Tibial artery (tissue), 4 donors: ENCODE data around the gene PML.

ENCODE experiments used
- DNase-seq, 2 donors: peaks; one replicate each; pipeline ENCODE4 v3.0.0-alpha.2; 2019
- H3K27ac ChIP-seq, 2 donors: fragments of 200-600 bp; sonication (generic) in 1 of 2; 1 replicate in 1 of 2; 2 replicates in 1 of 2; pipeline ENCODE4 v1.5.1; 2018 to 2019; ENCODE audit warnings: mild to moderate bottlenecking in 1 of 2
- H3K27me3 ChIP-seq, 2 donors: fragments of 200-600 bp; sonication (generic) in 1 of 2; one replicate each; pipeline versions ENCODE4 v1.5.1 to v1.6.0; 2016 to 2019
- H3K36me3 ChIP-seq, 3 donors: fragments of 200-600 bp; sonication (generic) in 2 of 3; one replicate each; pipeline ENCODE4 v1.5.1; 2016 to 2019; ENCODE audit warnings: mild to moderate bottlenecking in 2 of 3
- H3K4me1 ChIP-seq, 4 donors: fragments of 200-600 bp; sonication (generic) in 2 of 4; 1 replicate in 3 of 4; 2 replicates in 1 of 4; pipeline ENCODE4 v1.5.1; 2016 to 2019
- H3K4me3 ChIP-seq, 2 donors: fragments of 200-600 bp; sonication (generic) in 1 of 2; 1 replicate in 1 of 2; 2 replicates in 1 of 2; pipeline ENCODE4 v1.5.1; 2018 to 2019; ENCODE audit warnings: mild to moderate bottlenecking in 2 of 2
- H3K9me3 ChIP-seq, 3 donors: fragments of 200-600 bp; sonication (generic) in 1 of 3; one replicate each; pipeline ENCODE4 v1.5.1; 2016 to 2019
- CTCF ChIP-seq, 2 experiments: fragments of 200-600 bp in 1 of 2; fragments of 450-650 bp in 1 of 2; IDR thresholded peaks; one replicate each; pipeline ENCODE4 v1.5.1; 2017 to 2019; ENCODE audit warnings: antibody characterized with exemption in 2 of 2, mild to moderate bottlenecking in 1 of 2, moderate library complexity in 1 of 2
- intact Hi-C: fragments of 100-400 bp; cut with DNase I; formaldehyde crosslinking; loops from one replicate; pipeline ENCODE4 v1.15.0; 2023; ENCODE audit warnings: low total_unique reads

PML gene

DNA sequence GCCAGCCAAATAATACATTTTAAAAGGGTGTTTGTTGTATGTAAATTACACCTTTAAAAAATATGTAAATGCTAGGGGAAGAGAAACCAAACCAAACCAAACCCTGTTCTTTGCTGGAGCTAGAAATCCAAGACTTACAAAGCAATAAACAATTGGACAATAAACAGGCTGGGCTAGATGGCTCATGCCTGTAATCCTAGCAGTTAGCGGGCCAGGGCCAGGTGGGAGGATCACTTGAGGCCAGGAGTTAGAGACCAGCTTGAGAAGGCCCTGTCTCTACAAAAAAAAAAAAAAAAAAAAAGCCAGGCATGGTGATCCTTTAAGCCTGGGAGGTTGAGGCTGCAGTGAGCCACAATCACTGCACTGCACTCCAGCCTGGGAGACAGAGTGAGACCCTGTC, 14.9 kb upstream of the PML start:
- no peak for DNase-seq
- Histone ChIP-seq H3K27ac (no peak overlapping the region), H3K36me3 (peaks cover 0 to 2% (median 0%) of the 10 kb centered on the region in 3 donors), H3K9me3 (no peaks in the 10 kb centered on the region), H3K27me3 (no peaks in the 10 kb centered on the region), H3K4me3 (no peak overlapping the region), H3K4me1 (peaks cover 3 to 38% (median 34%) of the 10 kb centered on the region in 4 donors)
- no peak for TF ChIP-seq CTCF (IDR thresholded peaks at IDR 0.05)
- intact Hi-C loops = loop anchor here (5.0 to 10.0 kb wide), 2 partner anchors 145 to 343 kb away; no protein-coding TSS in a partner anchor

DNA sequence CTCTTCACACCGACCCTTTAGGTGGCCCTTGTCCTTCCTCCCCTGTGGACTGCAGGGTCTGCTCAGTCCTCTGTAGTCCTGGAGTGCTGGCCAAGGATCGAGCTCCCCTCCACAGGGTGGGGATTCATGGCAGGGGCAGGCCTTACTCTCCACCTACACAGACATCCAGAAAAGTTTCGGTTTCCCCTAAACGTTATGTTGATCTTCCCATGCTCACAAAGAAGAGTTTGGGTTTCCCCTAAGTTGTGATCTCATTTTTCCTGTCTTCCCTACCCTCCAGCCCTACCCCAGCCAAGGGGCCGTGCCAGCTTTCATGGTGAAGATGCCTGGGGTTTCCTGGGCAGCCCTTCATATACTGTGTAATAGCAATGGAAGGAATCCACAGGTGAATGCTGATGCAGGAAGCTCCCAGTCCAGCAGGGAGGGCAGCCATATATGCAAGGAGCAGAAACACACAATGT, 12.7 kb upstream of the PML start:
- peaks cover 3 to 42% (median 39%) of the 10 kb centered on the region in 4 donors for H3K4me1 ChIP-seq
- no peak overlapping the region for H3K4me3 ChIP-seq
- intact Hi-C loops = loop anchor here (5.0 kb wide), 1 partner anchor 341 kb away; no protein-coding TSS in a partner anchor
- no peak for TF ChIP-seq CTCF (IDR thresholded peaks at IDR 0.05)
- H3K36me3 ChIP-seq = peaks cover 0 to 22% (median 9%) of the 10 kb centered on the region in 3 donors
- no peaks in the 10 kb centered on the region for H3K9me3 ChIP-seq
- DNase-seq = no peak
- H3K27me3 ChIP-seq = no peaks in the 10 kb centered on the region
- H3K27ac ChIP-seq = peak overlapping the region; percentile 82 to 85

DNA sequence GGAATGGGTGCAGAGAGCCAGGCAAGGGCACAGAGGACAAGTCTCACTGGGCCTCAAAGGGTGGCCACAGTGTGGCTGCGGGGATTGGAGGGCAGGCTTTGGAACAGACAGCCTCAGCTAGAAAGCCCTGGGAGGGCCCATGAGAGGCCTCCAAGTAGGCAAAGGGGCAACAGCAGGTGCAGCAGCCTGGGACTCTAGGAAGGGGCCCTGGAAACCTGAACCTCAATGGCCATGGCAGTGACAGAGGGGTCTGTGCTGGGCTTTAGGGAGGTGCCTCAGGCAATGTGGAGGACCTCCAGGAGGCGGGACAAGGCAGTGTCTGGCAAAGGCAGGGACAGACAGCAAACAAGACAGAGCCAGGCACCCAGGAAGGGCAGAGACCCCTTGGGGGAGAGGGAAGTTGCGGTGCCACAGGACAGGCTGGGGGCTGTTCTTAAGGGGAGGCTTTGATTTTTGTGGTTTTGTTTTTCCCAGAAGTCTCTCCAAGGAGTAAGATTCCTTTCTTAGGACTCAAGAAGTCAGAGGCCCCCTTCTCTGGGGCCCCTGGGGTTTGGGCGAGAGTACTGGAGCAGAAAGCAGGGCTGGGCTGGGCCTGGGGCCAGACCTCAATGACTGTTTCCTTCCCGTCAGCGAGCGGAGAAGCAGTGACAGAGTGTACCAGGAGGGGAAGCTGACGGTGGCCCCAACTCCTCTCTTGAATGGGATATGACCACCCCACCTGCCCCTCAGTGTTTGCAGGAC, 12.1 kb upstream of the PML start:
- Histone ChIP-seq H3K27me3 (no peaks in the 10 kb centered on the region), H3K36me3 (peaks cover 0 to 28% (median 9%) of the 10 kb centered on the region in 3 donors), H3K4me3 (peak overlapping the region in 1 of 2 donors; percentile 19), H3K27ac (peak overlapping the region; percentile 82 to 85), H3K9me3 (no peaks in the 10 kb centered on the region), H3K4me1 (peaks cover 3 to 47% (median 39%) of the 10 kb centered on the region in 4 donors)
- DNase-seq = peak; percentile 86 to 91
- peak in 1 of 2 experiments; percentile 8 for TF ChIP-seq CTCF (IDR thresholded peaks at IDR 0.05)
- intact Hi-C loops = loop anchor here (5.0 kb wide), 1 partner anchor 340 kb away; no protein-coding TSS in a partner anchor

- Histone ChIP-seq H3K4me3 (peak overlapping the region in 1 of 2 donors; percentile 19), H3K27me3 (no peaks in the 10 kb centered on the region), H3K4me1 (peaks cover 3 to 54% (median 39%) of the 10 kb centered on the region in 4 donors), H3K36me3 (peaks cover 0 to 37% (median 13%) of the 10 kb centered on the region in 3 donors), H3K27ac (peak overlapping the region; percentile 82 to 85), H3K9me3 (no peaks in the 10 kb centered on the region)
- peak in 1 of 2 donors; percentile 78 for DNase-seq
- TF ChIP-seq CTCF (IDR thresholded peaks at IDR 0.05) = no peak
- intact Hi-C loops = loop anchor here (5.0 kb wide), 1 partner anchor 339 kb away; no protein-coding TSS in a partner anchor
Observed at GRCh38 chr15:73983211-73983727, 11.2 kb upstream of the PML start.

DNA sequence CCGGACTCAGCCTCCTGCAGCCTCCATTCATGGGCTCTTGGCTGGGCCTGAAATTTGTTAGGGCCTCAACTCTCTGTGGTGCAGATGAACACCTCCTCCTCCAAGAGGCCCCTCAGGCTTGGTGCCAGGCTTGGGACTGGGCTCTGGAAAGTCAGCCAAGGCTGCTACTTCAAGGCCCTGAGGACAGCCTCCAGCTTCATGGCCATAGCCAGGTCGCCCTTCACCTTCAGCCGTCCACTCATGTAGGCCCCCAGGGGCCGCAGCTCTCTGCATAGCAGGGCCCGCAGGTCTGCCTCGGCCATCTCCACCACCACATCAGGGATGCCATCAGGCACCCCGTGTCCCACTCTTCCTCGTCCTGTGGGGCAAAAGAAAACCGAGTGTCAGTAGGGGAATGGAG, 10.7 kb upstream of the PML start:
- Histone ChIP-seq H3K9me3 (no peaks in the 10 kb centered on the region), H3K27me3 (no peaks in the 10 kb centered on the region), H3K4me3 (no peak overlapping the region), H3K36me3 (peaks cover 0 to 42% (median 13%) of the 10 kb centered on the region in 3 donors), H3K4me1 (peaks cover 3 to 59% (median 43%) of the 10 kb centered on the region in 4 donors), H3K27ac (peak overlapping the region; percentile 82 to 85)
- TF ChIP-seq CTCF (IDR thresholded peaks at IDR 0.05) = no peak
- DNase-seq = no peak
- intact Hi-C loops = loop anchor here (5.0 kb wide), 1 partner anchor 339 kb away; no protein-coding TSS in a partner anchor
